HepG2 (cell line): ENCODE measurements around the gene ANKRD39. TPM values are rescaled to one million over a fixed set of nuclear protein-coding genes. Genes with fewer than 3 reads are reported as not detected.
A peak's percentile ranks its signal among the peaks of the same experiment; 100 is the strongest.

Experiments
- GABPB1 ChIP-seq: IDR thresholded peaks from 2 replicates; pipeline ENCODE4 v1.6.1; 2016; ENCODE audit warnings: mild to moderate bottlenecking, missing genetic modification reagents, moderate library complexity, missing compliant biosample characterization
- GRHL1 ChIP-seq: sonication (generic); formaldehyde crosslinking; conservative IDR thresholded peaks from 2 replicates; pipeline ENCODE4 v1.8.0; 2022; ENCODE audit warnings: missing genetic modification reagents
- HDAC2 ChIP-seq: sonication (generic); formaldehyde crosslinking; IDR thresholded peaks from 2 replicates; pipeline ENCODE4 v1.4.0; 2020; ENCODE audit warnings: missing genetic modification reagents
- SRSF1 ChIP-seq: fragments of 200-400 bp; formaldehyde crosslinking; optimal IDR thresholded peaks from 2 replicates; pipeline ENCODE3; 2017; ENCODE audit warnings: mild to moderate bottlenecking, low read depth, low read length, moderate library complexity
- ZNF235 ChIP-seq: sonication (generic); formaldehyde crosslinking; IDR thresholded peaks from 2 replicates; pipeline ENCODE4 v1.8.1; 2023; ENCODE audit warnings: mild to moderate bottlenecking, missing genetic modification reagents, borderline replicate concordance
- ZNF256 ChIP-seq: sonication (generic); formaldehyde crosslinking; conservative IDR thresholded peaks from 2 replicates; pipeline ENCODE4 v1.4.0; 2020; ENCODE audit warnings: missing genetic modification reagents
- ZNF264 ChIP-seq: sonication (generic); formaldehyde crosslinking; IDR thresholded peaks from 2 replicates; pipeline ENCODE4 v1.4.0; 2020; ENCODE audit warnings: missing genetic modification reagents
- ZNF337 ChIP-seq: sonication (generic); formaldehyde crosslinking; IDR thresholded peaks from 2 replicates; pipeline ENCODE4 v1.5.1; 2020; ENCODE audit warnings: missing genetic modification reagents, low read depth, mild to moderate bottlenecking, borderline replicate concordance
- ZNF687 ChIP-seq: sonication (generic); formaldehyde crosslinking; IDR thresholded peaks from 2 replicates; pipeline ENCODE4 v1.5.1; 2020; ENCODE audit warnings: mild to moderate bottlenecking, missing genetic modification reagents, moderate library complexity
- ZNF777 ChIP-seq: sonication (generic); formaldehyde crosslinking; IDR thresholded peaks from 2 replicates; pipeline ENCODE4 v1.4.0; 2020; ENCODE audit warnings: missing genetic modification reagents
- polyA plus RNA-seq, 8 experiments: library from polyadenylated mRNA; depleted of rRNA in 3 of 8; stranded (reverse) in 7 of 8; unstranded in 1 of 8; fragments of >200 nt; fragmentation: Illumina TruSeq in 4 of 8; extraction: Trizol in 4 of 8; gene quantifications; 2 replicates each; pipeline versions ENCODE4 v1.2.1 to v1.2.3, GENCODE V29; 2011 to 2016; ENCODE audit warnings: low read depth in 4 of 8, missing spikeins in 1 of 8, mixed read lengths in 1 of 8; ENCODE audit not compliant: insufficient read depth in 1 of 8
- total RNA-seq, 5 experiments: library from RNA; depleted of rRNA; stranded (reverse); fragments of >200 nt; fragmentation: Illumina TruSeq; extraction: Trizol; gene quantifications; 2 replicates each; pipeline ENCODE4 v1.2.3, GENCODE V29; 2016; ENCODE audit warnings: low read depth in 1 of 5
- TF ChIP-seq, protein P1 (sequence below): sonication (generic); formaldehyde crosslinking; IDR thresholded peaks from 2 replicates; pipeline ENCODE4 v1.4.0; 2020; ENCODE audit warnings: mild to moderate bottlenecking, missing genetic modification reagents
- TF ChIP-seq, protein P2 (sequence below): IDR thresholded peaks from 2 replicates; pipeline ENCODE4 v1.6.1; 2016

Gene ANKRD39
- total and polyA plus RNA-seq, 2 of the 13 experiments (the other 11 are each of a cell fraction or from before 2014, with no cell fraction given) = 23.2 to 24.8 TPM

DNA sequence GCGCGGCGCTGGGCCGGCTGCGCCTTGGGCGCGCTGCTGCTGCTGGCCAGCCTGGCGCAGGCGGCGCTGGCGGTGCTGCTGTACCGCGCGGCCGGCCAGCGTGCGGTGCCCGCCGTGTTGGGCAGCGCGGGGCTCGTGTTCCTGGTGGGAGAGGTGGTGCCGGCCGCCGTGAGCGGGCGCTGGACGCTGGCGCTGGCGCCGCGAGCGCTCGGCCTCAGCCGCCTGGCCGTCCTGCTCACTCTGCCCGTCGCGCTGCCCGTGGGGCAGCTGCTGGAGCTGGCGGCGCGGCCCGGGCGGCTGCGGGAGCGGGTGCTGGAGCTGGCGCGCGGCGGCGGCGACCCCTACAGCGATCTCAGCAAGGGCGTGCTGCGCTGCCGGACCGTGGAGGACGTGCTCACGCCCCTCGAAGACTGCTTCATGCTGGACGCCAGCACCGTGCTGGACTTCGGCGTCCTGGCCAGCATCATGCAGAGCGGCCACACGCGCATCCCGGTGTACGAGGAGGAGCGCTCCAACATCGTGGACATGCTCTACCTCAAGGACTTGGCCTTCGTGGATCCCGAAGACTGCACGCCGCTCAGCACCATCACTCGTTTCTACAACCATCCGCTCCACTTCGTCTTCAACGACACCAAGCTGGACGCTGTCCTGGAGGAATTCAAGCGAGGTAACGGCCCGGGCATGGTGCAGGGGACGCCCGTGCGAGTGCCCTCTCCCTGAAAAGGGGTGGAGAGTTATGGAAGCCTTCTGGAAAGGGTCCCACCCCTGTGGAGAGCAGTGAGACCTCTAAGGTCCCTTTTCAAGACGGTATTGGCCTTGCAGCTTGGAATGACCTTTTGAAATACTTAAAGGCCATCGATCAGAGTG is 40.7 kb downstream of the ANKRD39 start (continued):
- TF ChIP-seq ZNF687 (CRISPR knock-in tag) (peak; percentile 79), HDAC2 (CRISPR knock-in tag) (peak; percentile 21; the same call in 1 of the 2 replicates), GABPB1 (no peak), ZNF777 (CRISPR knock-in tag) (peak; percentile 24; the same call in 1 of the 2 replicates), SRSF1 (peak; percentile 54), ZNF264 (CRISPR knock-in tag) (no peak), ZNF235 (CRISPR knock-in tag) (no peak), GRHL1 (no peak), ZNF337 (CRISPR knock-in tag) (no peak), ZNF256 (CRISPR knock-in tag) (no peak)
- TF ChIP-seq, protein P1, sequence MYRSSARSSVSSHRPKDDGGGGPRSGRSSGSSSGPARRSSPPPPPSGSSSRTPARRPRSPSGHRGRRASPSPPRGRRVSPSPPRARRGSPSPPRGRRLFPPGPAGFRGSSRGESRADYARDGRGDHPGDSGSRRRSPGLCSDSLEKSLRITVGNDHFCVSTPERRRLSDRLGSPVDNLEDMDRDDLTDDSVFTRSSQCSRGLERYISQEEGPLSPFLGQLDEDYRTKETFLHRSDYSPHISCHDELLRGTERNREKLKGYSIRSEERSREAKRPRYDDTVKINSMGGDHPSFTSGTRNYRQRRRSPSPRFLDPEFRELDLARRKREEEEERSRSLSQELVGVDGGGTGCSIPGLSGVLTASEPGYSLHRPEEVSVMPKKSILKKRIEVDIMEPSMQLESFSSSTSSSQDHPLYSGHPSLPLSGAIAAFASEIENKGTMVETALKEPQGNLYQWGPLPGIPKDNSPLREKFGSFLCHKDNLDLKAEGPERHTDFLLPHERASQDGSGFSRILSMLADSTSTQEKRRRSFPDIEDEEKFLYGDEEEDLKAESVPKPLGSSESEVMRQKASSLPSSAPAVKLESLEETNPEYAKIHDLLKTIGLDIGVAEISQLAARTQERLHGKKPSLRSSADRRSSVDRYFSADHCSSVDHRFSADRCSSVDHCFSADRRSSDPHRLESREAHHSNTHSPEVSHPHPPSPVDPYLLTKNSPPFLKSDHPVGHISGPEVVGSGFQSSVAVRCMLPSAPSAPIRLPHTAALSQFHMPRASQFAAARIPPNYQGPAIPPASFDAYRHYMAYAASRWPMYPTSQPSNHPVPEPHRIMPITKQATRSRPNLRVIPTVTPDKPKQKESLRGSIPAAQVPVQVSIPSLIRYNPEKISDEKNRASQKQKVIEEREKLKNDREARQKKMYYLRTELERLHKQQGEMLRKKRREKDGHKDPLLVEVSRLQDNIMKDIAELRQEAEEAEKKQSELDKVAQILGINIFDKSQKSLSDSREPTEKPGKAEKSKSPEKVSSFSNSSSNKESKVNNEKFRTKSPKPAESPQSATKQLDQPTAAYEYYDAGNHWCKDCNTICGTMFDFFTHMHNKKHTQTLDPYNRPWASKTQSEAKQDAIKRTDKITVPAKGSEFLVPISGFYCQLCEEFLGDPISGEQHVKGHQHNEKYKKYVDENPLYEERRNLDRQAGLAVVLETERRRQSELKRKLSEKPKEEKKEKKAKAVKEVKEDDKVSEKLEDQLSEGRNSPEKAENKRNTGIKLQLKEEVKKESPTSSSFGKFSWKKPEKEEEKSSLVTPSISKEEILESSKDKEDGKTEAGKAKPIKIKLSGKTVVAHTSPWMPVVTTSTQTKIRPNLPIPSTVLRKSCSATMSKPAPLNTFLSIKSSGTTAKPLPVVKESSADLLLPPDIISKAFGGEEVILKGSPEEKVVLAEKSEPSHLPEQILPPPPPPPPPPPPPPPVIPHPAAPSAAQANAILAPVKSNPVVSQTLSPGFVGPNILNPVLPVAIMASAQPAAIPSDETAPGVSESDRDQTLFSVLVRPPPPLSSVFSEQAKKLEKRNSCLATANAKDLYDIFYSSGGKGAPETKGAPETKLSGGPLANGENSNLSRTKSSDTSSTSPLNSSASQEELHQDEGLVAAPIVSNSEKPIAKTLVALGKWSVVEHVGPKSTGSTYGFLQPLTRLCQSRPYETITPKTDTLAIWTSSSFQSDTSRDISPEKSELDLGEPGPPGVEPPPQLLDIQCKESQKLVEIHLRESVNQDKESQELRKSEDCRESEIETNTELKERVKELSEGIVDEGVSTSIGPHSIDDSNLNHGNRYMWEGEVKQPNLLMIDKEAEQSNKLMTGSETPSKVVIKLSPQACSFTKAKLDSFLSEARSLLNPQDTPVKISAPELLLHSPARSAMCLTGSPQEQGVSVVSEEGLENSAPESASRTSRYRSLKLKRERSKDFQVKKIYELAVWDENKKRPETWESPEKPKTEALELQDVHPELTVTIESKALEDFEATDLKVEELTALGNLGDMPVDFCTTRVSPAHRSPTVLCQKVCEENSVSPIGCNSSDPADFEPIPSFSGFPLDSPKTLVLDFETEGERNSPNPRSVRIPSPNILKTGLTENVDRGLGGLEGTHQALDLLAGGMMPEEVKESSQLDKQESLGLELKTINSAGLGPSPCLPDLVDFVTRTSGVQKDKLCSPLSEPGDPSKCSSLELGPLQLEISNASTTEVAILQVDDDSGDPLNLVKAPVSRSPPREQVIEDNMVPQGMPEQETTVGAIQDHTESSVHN = peak; percentile 79; the same call in 1 of the 2 replicates
- TF ChIP-seq, protein P2, sequence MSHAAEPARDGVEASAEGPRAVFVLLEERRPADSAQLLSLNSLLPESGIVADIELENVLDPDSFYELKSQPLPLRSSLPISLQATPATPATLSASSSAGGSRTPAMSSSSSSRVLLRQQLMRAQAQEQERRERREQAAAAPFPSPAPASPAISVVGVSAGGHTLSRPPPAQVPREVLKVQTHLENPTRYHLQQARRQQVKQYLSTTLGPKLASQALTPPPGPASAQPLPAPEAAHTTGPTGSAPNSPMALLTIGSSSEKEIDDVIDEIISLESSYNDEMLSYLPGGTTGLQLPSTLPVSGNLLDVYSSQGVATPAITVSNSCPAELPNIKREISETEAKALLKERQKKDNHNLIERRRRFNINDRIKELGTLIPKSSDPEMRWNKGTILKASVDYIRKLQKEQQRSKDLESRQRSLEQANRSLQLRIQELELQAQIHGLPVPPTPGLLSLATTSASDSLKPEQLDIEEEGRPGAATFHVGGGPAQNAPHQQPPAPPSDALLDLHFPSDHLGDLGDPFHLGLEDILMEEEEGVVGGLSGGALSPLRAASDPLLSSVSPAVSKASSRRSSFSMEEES (CRISPR knock-in tag) = no peak
